ENCODE results near the gene RALGAPA1.
A peak's percentile ranks its signal among the peaks of the same experiment; 100 is the strongest.
"Not testable (repeated sequence)": the region's sequence is repeated elsewhere in the genome, so short reads cannot be mapped to it uniquely, and the experiment has no call there.

The RALGAPA1 gene

GRCh38 chr14:35695647-35696046, 113.4 kb downstream of the RALGAPA1 start:
- no peak for DNase-seq

DNA sequence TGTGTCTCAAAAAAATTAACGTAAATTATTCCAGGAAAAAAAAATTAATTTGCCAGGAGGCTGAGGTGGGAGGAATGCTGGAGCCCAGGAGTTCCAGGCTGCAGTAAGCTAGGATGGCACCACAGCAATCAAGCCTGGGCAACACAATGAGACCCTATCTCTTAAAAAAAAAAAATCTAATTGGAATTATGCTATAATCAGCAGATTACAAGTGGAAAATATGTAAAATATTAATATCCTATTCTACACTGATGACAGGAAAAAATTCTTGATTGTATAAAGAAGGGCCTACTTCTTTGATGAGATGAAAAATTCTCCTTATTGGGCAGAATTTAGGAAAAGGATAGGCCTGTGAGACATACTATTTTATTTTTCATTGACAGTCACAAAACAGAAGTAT, 114.0 kb downstream of the RALGAPA1 start:
- DNase-seq: no peak

DNA sequence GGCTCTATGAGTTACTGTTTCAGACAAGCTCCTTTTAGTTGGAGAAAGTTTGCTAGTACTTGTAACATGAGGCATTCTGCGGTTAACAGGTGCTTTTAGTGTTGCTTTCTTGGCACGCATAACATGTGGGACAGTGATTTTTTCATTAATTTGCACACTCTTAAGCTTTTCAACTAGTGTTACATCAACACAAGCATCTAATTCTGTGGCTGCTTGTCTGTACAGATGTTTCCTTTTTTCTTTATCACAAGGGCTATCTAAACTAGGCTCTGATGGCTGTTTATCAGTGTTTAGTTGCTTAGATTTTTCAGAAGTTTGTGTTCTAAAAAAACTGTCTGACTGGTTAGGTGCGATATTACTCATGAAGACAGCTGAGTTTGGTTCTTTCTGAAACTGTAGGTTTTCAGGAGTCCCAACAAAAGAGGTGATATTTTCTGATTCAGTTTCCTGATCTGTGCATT, 120.1 kb downstream of the RALGAPA1 start:
- no peak for DNase-seq

- no peak for DNase-seq
Measured at GRCh38 chr14:35688126-35688826, 120.8 kb downstream of the RALGAPA1 start.

DNA sequence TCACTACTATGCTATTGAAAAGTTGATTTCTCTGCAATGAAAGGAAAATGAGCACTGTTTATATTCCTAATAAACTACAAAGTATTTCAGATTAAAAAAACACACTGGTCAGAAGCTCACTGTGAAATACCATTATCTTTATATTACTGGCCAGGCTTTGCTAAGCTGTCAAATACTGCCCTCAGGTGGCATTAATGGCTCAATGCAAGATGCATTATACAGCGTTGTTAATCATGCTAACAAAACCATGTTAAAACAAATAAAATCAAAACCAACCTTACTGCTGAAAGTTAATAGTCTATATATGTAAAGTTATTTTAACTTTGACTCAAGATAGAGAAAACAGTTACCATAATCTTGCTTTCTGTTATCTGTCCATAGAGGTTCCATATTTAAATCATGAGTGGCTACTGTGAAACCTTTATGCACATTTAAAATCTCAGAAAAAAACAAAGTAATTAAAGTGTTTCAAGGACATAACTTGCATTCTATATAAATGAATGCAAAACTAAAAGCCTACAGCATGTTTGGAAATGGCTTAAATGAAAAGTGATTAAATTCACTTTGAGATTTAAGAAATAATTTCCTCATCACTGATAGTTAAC, 121.7 kb downstream of the RALGAPA1 start:
- peak; percentile 98 for DNase-seq

- DNase-seq: not testable (repeated sequence)
Measured at GRCh38 chr14:35683688-35684087, 125.4 kb downstream of the RALGAPA1 start.

DNA sequence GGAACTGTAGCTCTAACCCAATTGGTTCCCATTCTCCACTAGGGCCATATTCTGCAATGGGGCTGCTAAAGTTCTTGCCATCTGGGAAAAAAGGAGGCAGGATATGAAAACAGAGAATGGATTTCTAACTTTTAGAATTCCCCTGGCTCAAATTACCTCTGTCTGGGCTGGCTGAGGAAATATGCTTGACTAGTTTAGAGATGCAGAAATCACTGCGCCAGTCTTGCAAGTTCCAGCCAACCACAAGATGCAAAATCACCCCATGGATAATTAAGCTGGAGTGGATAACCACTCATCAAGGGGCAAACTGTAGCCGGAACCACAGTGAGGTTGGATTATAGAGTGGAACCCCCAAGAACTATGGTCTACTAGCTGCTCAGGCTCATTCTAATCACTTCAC, 126.3 kb downstream of the RALGAPA1 start:
- DNase-seq: no peak

DNA sequence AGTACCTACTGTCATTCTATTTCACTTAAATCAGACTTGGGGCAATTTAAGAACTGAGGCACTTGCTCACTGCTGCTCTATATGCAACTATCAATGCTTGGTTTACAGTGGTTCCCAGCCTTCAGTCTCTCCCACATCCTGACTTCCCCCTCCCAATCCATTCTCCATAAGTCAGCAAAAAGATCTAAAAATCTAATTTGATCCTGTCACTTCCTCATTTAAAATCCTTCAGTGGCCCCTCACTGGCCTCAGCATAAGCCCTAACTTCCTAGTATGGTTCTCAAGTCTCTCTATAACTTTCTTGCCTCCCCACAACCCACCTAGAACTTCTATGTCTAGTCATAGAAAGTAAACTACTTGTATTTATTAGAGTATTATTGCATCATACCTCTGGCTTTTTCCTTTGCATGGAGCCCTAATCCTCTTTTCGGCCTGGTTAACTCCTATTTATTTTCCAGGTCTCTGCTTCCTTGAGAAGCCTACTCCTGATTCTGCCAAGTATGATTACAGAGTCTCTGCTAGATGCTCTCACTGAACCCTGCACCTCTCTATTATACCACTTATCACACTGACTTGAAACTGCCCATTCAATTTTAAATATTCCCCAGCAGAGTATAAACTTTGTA, 130.6 kb downstream of the RALGAPA1 start:
- no peak for DNase-seq

DNA sequence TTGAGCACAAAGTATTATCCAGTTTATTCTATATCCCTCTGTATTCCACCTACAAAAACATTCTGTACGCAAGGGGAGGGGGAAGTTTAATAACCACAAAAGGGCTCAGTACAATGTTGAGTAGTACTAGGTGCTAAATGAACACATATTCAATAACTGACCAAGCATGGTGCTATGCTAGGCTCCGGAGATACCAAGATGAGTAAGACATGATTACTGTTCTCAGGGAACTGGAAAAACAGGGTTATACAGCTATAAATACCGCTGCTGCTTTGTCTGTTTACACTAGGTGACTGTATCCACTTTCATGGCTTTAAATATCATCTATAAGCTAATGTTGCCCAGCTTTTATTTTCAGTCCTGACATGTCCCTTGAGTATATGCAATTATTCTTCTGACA, 139.3 kb downstream of the RALGAPA1 start:
- DNase-seq: peak; percentile 99

DNA sequence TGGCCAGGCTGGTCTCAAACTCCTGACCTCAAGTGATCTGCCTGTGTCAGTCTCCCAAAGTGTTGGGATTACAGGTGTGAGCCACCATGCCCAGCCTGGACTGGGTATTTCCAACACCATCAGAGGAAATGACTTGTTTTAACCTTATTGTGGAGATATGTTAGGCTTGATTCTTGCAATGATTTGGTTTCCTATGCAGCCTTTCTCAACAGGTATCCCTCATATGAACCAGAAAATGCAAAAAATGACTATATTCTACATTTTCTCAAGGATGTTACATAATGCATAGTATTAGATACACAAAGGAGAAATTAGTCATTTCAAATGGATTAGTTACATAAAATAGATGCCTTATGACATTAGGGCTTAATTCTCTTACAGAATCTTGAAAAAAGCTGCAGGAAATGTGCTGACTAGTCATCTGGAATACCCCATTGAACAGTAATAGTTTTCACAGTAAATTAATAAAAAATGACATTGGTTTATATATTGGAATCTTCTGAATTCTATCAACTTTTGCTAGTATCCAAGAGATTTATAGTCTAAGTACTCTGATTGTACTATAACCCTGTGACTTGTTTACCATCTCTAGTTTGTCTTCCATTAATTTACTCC, 142.6 kb downstream of the RALGAPA1 start:
- no peak for DNase-seq

DNA sequence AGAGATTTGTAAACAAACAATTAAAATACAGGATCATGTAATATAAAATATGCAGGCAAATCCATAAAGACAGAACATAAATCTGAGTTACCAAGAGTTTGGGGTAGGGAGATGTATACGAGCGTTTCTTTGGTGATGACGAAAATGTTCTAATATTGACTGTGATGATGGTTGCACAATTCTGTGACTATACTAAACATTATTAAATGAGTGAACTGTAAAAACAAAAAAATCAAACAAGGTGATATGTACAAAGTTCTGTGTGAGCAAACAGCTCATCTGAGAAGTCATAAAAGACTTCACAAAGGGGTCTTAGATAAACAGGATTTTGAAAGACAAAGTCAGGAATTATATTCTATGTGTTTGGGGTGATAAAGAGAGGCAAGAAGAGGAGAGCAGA, 147.2 kb downstream of the RALGAPA1 start:
- DNase-seq: no peak

- DNase-seq: no peak
Measured at GRCh38 chr14:35653045-35653444, 156.1 kb downstream of the RALGAPA1 start.

DNA sequence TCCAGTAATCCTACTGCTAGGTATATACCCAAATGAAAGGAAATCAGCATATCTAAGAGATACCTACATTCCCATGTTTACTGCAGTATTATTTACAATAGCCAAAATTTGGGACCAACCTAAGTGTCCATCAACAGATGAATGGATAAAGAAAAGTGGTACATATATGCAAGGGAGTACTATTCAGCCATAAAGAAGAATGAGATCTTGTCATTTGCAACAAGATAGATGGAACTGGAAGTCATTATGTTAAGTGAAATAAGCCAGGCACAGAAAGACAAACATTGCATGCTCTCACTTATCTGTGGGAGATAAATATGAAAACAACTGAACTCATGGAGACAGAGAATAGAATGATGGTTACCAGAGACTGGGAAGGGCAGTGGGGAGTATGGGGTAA, 165.6 kb downstream of the RALGAPA1 start:
- DNase-seq: no peak

DNA sequence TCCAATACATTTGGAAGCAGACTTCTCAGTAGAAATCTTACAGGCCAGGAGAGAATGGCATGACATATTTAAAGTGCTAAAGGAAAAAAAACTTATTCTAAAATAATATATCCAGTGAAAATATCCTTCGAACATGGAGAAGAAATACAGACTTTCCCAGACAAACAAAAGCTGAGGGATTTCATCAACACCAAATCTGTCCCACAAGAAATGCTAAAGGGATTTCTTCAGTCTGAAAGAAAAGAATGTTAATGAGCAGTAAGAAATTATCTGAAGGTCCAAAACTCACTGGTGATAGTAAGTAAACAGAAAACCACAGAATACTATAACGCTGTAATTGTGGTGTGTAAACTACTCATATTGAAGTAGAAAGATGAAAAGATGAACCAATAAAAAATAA, 171.2 kb downstream of the RALGAPA1 start:
- no peak for DNase-seq

- no peak for DNase-seq
Measured at GRCh38 chr14:35637269-35637668, 171.8 kb downstream of the RALGAPA1 start.

DNA sequence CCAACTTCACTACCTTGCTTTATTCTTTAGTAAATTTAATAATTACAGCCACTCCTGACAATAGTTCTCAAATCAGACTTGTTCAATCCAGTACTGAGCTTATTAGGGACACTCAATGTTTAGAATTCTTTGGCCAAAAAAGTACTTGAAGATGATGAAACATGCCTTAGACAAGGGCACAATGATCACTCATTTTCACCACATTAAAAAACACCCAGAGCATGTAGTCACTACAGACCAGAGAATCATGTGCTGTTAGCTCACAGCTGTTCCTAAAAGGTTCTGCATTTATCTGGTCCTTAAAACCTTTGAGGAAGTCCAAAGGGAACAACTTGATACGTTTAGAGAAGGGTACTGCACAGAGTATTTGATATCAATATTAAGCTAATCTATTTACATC, 176.4 kb downstream of the RALGAPA1 start:
- no peak for DNase-seq

DNA sequence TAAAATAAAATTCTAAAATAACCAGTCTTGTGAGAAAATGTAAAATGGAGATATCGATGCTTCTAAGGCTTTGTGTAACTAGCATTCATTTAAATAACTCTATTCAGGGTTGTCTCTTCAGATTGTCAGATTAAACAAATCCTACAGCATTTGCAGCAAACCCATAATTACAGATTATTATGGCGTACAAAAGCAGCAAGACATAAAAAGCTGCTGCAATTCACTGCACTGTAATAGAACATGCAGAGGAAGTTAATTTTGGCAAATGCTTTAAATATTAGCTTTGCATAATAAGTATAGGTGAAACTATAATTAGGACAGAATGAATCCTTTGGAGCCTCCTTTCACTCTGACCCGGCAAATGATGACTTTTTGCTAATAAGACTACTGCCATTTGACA, 176.8 kb downstream of the RALGAPA1 start:
- no peak for DNase-seq

GRCh38 chr14:35631071-35631805, 177.9 kb downstream of the RALGAPA1 start:
- DNase-seq: no peak

DNA sequence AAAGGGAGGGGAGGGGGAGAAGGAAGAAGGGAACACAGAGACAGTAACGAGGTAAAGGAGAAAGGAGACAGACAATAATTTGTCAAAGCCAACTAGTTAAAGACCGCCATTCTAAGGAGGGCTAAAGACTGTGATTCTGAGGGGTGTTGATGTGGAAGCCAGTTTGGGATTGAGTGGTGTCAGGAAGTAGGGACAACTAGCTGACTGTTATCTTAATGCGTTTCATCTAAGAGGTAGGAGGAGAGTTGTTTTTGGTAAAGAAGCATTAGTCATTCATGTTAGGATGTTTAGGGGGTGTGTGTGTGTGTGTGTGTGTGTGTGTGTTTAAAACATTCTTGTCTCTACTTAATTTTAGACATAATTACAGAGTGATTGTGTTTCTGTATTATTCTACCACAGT, 180.1 kb downstream of the RALGAPA1 start:
- DNase-seq: no peak

- DNase-seq: not testable (repeated sequence)
Measured at GRCh38 chr14:35626947-35627346, 182.1 kb downstream of the RALGAPA1 start.

DNA sequence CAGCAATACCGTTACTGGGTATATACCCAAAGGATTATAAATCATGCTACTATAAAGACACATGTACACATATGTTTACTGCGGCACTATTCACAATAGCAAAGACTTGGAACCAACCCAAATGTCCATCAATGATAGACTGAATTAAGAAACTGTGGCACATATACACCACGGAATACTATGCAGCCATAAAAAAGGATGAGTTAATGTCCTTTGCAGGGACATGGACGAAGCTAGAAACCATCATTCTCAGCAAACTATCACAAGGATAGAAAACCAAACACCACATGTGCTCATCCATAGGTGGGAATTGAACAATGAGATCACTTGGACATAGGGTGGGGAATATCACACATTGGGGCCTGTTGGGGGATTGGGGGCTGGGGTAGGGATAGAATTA, 187.1 kb downstream of the RALGAPA1 start:
- DNase-seq: not testable (repeated sequence)

DNA sequence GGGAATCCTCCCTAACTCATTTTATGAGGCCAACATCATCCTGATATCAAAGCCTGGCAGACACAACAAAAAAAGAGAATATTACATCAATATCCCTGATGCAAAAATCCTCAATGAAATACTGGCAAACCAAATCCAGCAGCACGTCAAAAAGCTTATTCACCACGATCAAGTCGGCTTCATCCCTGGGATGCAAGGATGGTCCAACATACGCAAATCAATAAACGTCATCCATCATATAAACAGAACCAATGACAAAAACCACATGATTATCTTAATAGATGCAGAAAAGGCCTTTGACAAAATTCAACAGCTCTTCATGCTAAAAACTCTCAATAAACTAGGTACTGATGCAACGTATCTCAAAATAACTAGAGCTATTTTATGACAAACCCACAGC, 189.1 kb downstream of the RALGAPA1 start:
- not testable (repeated sequence) for DNase-seq

DNA sequence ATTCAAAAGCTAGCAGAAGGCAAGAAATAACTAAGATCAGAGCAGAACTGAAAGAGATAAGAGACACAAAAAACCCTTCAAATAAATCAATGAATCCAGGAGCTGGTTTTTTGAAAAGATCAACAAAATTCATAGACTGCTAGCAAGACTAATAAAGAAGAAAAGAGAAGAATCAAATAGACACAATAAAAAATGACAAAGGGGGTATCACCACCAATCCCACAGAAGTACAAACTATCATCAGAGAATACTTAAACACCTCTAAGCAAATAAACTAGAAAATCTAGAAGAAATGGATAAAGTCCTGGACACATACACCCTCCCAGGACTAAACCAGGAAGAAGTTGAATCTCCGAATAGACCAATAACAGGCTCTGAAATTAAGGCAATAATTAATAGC, 189.6 kb downstream of the RALGAPA1 start:
- DNase-seq: not testable (repeated sequence)
